ENCODE results near the gene NPB. TPM values are rescaled to one million over a fixed set of nuclear protein-coding genes. Genes with fewer than 3 reads are reported as not detected.

The NPB gene
- polyA plus RNA-seq, 1 donor = 0.39 TPM

DNA sequence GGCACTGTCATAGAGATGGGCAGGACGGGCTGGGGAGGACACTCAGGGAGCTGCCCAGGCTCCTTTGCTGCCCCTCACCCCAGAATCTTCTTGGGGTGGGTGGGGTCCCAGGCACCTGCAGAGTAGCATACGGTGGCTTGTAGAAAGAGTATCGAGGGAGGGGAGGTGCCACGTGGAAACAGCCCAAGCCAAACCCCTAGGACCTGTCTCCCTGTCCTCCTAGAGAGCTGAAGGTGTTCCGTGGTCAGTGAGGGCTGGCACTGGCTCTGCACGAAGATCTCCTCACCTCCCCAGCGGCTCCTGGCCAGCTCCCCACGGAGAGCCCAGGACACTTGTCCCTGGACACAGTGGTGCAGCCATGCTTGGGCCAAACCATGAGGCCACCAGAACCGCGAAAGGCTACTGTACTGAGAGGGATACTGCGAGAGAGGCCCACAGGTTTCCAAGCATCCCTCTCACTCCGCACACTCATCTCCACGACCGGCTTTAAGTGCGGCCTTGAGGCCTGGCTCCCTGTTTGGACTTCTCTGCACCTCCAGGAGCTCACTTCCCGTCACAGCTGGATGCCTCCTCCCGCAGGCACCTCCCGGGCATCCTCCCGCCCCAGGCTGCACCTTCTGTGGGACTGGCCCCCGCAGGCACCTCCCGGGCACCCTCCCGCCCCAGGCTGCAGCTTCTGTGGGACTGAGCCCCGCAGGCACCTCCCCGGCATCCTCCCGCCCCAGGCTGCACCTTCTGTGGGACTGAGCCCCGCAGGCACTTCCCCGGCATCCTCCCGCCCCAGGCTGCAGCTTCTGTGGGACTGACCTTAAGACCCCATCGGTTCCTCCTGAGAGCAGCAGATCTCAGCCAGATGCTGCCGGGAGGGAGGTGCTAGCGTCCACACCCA is 27.5 kb downstream of the NPB start:
- H3K36me3 ChIP-seq (ENCODE audit: control insufficient read depth, insufficient read depth, low read length) = peaks cover 2% of the 10 kb centered on the region
- peaks cover 12% of the 10 kb centered on the region for H3K27me3 ChIP-seq (ENCODE audit: control insufficient read depth, insufficient read depth, low read length)
- H3K4me3 ChIP-seq (ENCODE audit: low read length) = no peak overlapping the region
- H3K4me1 ChIP-seq (ENCODE audit: control insufficient read depth, insufficient read depth, low read length) = peaks cover 27% of the 10 kb centered on the region
- H3K27ac ChIP-seq (ENCODE audit: low read length) = no peak overlapping the region
- no peak for DNase-seq
- H3K9me3 ChIP-seq (ENCODE audit: control insufficient read depth, low read depth, low read length) = no peaks in the 10 kb centered on the region
- no CpG with 5 or more reads among the region's 31 CpGs for WGBS (ENCODE audit: insufficient coverage, low lambda C conversion rate)

DNA sequence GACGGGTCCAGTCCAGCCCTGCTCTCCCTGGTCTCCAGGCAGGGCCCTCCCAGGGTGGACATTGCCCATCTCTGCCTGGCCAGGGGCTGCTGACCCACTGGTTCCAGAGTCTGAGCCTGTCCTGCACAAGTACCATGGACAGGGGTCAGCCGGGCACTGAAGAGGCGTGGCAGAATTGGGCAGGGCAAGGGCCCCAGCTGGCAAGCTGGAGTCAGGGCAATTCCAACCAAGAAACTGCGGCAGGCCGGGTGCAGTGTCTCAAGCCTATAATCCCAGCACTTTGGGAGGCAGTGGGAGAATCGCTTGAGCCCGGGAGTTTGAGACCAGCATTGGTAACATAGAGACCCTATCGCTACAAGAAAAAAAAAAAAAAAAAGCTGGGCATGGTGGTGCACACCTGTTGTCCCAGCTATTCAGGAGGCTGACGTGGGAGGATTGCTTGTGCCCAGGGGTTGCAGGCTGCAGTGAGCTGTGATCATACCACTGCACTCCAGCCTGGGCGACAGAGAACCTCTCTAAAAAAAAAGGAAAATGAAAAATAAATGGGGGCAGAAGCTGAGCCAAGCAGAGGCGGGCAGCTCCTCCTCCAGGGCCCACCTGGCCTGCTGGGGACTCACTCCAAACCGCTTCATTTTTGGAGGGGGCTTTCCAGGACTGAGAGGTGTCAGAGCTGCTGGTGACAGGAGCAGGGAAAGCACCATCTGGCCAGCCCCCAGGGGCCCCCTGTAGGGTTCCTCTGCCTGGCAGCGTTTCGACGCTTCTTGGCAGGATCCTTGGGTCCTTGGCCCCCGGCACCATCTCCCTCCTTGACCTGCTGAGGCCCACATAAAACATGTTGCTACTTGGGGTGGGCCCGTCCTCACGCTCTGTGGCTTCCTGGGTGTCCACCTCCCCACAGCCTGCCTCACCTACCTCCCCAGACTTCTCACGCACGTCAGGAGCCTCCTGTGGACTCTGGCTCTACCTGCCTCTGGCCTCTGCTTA is 28.4 kb downstream of the NPB start:
- H3K9me3 ChIP-seq (ENCODE audit: control insufficient read depth, low read depth, low read length) = no peaks in the 10 kb centered on the region
- WGBS (ENCODE audit: insufficient coverage, low lambda C conversion rate) = 100% methylated on average over 1 of the region's 20 CpGs
- H3K4me3 ChIP-seq (ENCODE audit: low read length) = no peak overlapping the region
- H3K27ac ChIP-seq (ENCODE audit: low read length) = no peak overlapping the region
- no peak for DNase-seq
- peaks cover 20% of the 10 kb centered on the region for H3K4me1 ChIP-seq (ENCODE audit: control insufficient read depth, insufficient read depth, low read length)
- H3K27me3 ChIP-seq (ENCODE audit: control insufficient read depth, insufficient read depth, low read length) = peaks cover 12% of the 10 kb centered on the region
- peaks cover 2% of the 10 kb centered on the region for H3K36me3 ChIP-seq (ENCODE audit: control insufficient read depth, insufficient read depth, low read length)

DNA sequence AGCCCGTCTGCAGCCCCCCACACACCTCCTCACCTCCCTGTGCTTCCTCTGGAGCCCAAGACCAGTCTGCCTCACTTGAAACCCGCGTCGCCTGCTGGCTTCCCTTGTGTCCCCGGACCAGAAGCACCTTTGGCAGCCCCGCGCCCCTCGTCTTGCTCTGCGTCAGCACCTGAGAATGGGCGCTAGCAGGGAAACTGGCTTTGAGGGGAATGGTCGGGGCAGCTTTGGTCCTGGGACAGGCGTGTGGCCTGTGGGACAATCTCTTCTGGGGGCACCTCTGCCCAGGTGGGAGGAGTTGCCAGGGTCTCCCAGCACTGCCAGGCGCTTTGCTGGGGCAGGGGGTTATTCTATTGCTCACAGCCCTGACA is 29.1 kb downstream of the NPB start:
- H3K27me3 ChIP-seq (ENCODE audit: control insufficient read depth, insufficient read depth, low read length) = peaks cover 12% of the 10 kb centered on the region
- H3K36me3 ChIP-seq (ENCODE audit: control insufficient read depth, insufficient read depth, low read length) = peaks cover 2% of the 10 kb centered on the region
- H3K4me3 ChIP-seq (ENCODE audit: low read length) = no peak overlapping the region
- peaks cover 14% of the 10 kb centered on the region for H3K4me1 ChIP-seq (ENCODE audit: control insufficient read depth, insufficient read depth, low read length)
- H3K27ac ChIP-seq (ENCODE audit: low read length) = no peak overlapping the region
- no peak for DNase-seq
- no CpG with 5 or more reads among the region's 13 CpGs for WGBS (ENCODE audit: insufficient coverage, low lambda C conversion rate)
- no peaks in the 10 kb centered on the region for H3K9me3 ChIP-seq (ENCODE audit: control insufficient read depth, low read depth, low read length)

DNA sequence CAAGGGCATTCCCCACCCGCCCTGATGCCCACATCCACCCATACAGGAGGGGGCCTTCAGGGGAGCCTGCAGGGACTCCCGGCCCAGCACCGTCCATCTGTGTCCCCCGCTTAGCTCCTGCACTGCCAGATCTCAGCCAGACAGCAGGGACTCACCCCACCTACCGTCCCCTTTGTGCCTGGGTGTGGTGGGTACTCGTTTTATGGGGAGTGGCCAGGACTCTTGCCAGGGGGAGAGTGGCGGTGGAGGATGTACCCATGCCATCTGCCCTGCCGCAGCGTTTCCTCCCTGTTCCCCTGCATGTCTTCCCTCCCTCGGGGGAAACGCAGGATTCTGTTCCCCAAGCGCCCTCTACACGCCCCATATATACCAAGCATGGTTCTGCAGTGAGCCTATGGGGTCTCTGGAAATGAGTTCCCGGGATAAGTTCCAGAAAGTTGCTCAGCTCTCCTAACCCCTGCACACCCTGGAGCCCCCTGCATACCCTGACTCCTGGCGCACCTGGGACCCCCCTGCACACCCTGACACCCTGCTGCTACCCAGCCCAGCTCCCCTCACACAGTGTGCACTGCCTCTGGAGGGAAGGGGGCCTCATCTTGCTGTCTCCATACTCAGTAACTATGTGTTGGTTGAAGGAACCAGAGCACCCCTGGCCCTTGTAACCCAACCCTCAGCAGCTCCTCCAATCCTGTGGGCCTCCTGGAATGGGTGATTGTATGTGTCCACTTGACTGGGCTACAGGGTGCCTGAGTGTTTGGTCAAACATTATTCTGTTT is 29.7 kb downstream of the NPB start:
- Histone ChIP-seq H3K27ac (ENCODE audit: low read length) (no peak overlapping the region), H3K4me1 (ENCODE audit: control insufficient read depth, insufficient read depth, low read length) (peaks cover 15% of the 10 kb centered on the region), H3K9me3 (ENCODE audit: control insufficient read depth, low read depth, low read length) (no peaks in the 10 kb centered on the region), H3K4me3 (ENCODE audit: low read length) (no peak overlapping the region), H3K36me3 (ENCODE audit: control insufficient read depth, insufficient read depth, low read length) (peaks cover 2% of the 10 kb centered on the region), H3K27me3 (ENCODE audit: control insufficient read depth, insufficient read depth, low read length) (peaks cover 12% of the 10 kb centered on the region)
- DNase-seq = no peak
- no CpG with 5 or more reads among the region's 15 CpGs for WGBS (ENCODE audit: insufficient coverage, low lambda C conversion rate)

DNA sequence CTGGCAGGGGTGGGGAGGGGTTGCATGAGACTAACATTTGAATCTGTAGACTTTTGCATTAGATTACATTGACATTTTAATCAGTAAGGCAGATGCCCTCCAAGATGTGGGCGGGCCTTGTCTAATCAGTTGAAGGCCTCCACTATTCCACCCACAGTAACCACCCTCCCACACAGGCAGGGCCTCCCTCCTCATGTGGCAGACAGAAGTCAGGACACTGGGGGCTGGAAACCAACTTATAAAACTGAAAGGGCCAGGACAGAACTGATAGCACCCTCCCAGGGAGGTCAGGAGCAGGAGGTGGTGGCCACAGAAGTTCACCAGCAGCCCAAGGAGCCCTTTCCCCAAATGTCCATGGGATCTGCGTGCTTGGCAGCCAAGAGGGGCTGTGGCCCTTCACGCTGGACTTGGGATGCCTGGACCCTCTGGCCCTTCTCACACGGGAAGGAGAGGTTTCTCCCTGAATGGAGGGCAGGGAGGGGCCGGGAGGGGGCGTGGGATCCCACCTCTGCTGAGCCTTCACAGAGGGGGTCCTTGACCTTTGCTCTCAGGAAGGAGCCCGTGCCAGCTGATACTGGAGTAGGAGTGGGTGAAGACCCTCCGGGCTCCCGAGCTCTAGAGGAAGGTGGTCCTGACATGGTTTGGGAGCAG is 30.4 kb downstream of the NPB start:
- no peaks in the 10 kb centered on the region for H3K9me3 ChIP-seq (ENCODE audit: control insufficient read depth, low read depth, low read length)
- no CpG with 5 or more reads among the region's 9 CpGs for WGBS (ENCODE audit: insufficient coverage, low lambda C conversion rate)
- no peak overlapping the region for H3K4me3 ChIP-seq (ENCODE audit: low read length)
- peaks cover 17% of the 10 kb centered on the region for H3K4me1 ChIP-seq (ENCODE audit: control insufficient read depth, insufficient read depth, low read length)
- H3K27me3 ChIP-seq (ENCODE audit: control insufficient read depth, insufficient read depth, low read length) = peaks cover 12% of the 10 kb centered on the region
- peaks cover 2% of the 10 kb centered on the region for H3K36me3 ChIP-seq (ENCODE audit: control insufficient read depth, insufficient read depth, low read length)
- DNase-seq = no peak
- H3K27ac ChIP-seq (ENCODE audit: low read length) = no peak overlapping the region

DNA sequence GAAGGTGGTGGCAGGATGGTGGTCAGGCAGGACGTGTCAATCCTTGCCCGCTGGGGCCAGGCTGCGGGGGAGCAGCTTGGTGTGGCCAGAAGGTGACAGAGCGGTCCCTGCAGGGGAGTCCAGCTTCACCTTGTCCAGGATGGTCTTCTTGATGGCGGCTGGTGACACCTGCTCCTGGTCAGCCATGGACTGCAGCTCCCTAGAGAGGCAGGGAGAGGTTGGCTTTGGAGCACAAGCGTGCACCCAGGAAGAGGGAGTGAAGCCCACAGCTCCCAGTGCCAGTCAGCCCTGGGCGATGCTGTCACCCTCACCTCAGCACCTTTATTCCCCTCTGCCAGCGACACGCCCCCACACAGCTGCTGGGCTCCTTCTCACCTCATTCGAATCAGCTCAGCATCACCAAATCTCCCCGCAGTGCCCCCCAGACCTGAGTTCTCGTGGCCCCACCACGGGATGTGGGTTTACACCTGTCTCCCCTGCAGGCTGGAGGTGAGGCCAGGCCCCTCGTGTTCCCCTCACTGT is 31.2 kb downstream of the NPB start:
- Histone ChIP-seq H3K4me1 (ENCODE audit: control insufficient read depth, insufficient read depth, low read length) (peaks cover 17% of the 10 kb centered on the region), H3K9me3 (ENCODE audit: control insufficient read depth, low read depth, low read length) (no peaks in the 10 kb centered on the region), H3K27me3 (ENCODE audit: control insufficient read depth, insufficient read depth, low read length) (peaks cover 10% of the 10 kb centered on the region), H3K27ac (ENCODE audit: low read length) (no peak overlapping the region), H3K4me3 (ENCODE audit: low read length) (no peak overlapping the region), H3K36me3 (ENCODE audit: control insufficient read depth, insufficient read depth, low read length) (peaks cover 2% of the 10 kb centered on the region)
- no CpG with 5 or more reads among the region's 14 CpGs for WGBS (ENCODE audit: insufficient coverage, low lambda C conversion rate)
- no peak for DNase-seq

DNA sequence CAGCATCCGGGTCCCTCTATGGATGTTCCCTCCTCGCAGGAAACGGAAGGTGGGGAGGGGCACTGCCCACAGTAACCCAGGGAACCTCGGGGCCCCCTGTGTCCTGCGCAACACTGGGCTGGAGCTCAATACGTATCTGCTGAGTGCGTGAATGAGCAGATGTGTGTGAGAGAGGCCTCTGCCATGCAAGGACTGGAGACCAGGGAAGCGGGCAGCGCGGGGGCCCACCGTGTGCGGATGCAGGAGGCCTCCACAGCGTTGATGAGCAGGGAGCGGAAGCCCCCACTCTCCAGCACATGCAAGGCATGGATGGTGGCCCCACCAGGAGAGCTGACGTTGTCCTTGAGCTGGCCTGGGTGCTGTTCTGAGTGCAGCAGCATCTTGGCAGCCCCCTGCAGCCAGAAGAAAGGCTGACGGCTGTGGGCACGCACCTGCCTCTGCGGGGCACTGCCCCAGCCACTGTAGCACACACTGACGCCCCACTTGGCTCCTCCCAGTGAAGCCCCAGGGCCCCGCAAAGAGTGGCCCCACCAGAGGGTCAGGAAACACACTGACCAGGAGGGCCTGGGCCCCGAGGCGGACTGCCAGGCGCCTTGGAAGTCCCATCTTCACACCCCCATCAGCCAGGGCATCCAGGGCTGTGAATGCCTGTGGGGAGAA is 32.2 kb downstream of the NPB start:
- no peaks in the 10 kb centered on the region for H3K27me3 ChIP-seq (ENCODE audit: control insufficient read depth, insufficient read depth, low read length)
- H3K4me1 ChIP-seq (ENCODE audit: control insufficient read depth, insufficient read depth, low read length) = peaks cover 8% of the 10 kb centered on the region
- H3K27ac ChIP-seq (ENCODE audit: low read length) = no peak overlapping the region
- peaks cover 2% of the 10 kb centered on the region for H3K36me3 ChIP-seq (ENCODE audit: control insufficient read depth, insufficient read depth, low read length)
- H3K4me3 ChIP-seq (ENCODE audit: low read length) = no peak overlapping the region
- no peaks in the 10 kb centered on the region for H3K9me3 ChIP-seq (ENCODE audit: control insufficient read depth, low read depth, low read length)
- WGBS (ENCODE audit: insufficient coverage, low lambda C conversion rate) = no CpG with 5 or more reads among the region's 23 CpGs
- DNase-seq = no peak

DNA sequence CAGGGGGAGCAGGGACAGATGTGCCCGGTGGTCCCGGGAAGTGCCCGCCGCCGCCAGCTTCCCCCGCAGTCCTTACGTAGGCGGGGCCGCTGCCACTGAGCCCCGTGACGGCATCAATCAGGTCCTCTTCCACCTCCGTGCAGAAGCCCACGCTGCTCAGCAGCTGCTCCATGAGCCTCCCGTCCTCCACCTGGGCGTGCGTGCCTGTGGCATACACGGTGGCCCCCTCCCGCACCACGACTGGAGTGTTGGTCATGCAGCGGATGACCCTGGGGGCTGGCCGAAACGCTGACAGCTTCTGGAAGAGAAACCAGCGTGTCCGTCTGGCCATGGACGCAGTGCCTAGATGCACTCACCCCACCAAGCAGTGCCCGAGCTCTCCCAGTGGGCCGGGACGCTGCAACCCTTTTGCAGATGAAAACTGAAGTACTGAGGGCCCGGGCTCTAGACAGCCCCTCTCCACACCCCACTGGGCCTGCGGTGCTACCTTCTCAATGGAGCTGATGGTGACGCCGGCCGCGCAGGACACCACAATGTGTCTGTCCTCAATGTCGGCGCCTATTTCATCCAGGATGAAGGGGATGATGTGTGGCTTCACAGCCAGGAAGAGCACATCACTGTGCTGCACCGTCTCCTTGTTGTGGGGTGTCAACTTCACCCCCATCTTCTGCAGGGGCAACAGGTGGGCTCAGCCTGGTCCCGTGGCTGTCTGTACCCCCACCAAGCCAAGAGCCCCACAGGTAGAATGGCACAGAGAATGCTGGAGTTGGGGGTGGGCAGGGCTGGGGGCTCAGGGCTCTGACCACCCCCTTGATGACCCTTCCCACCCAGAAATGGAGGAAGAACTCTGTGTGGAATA is 33.0 kb downstream of the NPB start:
- Histone ChIP-seq H3K27ac (ENCODE audit: low read length) (no peak overlapping the region), H3K4me3 (ENCODE audit: low read length) (no peak overlapping the region), H3K4me1 (ENCODE audit: control insufficient read depth, insufficient read depth, low read length) (peaks cover 8% of the 10 kb centered on the region), H3K36me3 (ENCODE audit: control insufficient read depth, insufficient read depth, low read length) (peaks cover 2% of the 10 kb centered on the region), H3K9me3 (ENCODE audit: control insufficient read depth, low read depth, low read length) (no peaks in the 10 kb centered on the region), H3K27me3 (ENCODE audit: control insufficient read depth, insufficient read depth, low read length) (no peaks in the 10 kb centered on the region)
- no peak for DNase-seq
- WGBS (ENCODE audit: insufficient coverage, low lambda C conversion rate) = no CpG with 5 or more reads among the region's 38 CpGs

DNA sequence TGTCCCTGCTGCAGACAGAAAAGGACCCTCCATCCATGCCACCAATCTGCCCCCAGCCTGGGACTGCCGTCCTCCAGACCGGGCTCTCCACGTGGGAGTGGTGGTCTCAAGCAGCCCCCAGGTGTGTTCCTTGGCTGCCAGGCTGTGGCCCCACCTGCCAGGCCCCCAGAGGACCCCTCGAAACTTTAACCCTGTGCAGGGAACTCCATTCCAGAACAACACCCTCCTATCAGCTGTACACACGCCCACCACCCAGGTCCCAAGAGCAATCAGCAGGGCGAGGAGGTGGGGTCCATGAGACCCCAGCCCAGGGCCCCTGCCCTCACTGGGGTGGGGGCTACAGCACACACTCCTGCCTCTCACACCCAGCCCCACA is 33.7 kb downstream of the NPB start:
- no peak overlapping the region for H3K4me3 ChIP-seq (ENCODE audit: low read length)
- no peak overlapping the region for H3K27ac ChIP-seq (ENCODE audit: low read length)
- no peak for DNase-seq
- H3K4me1 ChIP-seq (ENCODE audit: control insufficient read depth, insufficient read depth, low read length) = peaks cover 8% of the 10 kb centered on the region
- H3K36me3 ChIP-seq (ENCODE audit: control insufficient read depth, insufficient read depth, low read length) = peaks cover 2% of the 10 kb centered on the region
- H3K27me3 ChIP-seq (ENCODE audit: control insufficient read depth, insufficient read depth, low read length) = no peaks in the 10 kb centered on the region
- H3K9me3 ChIP-seq (ENCODE audit: control insufficient read depth, low read depth, low read length) = no peaks in the 10 kb centered on the region
- no CpG with 5 or more reads among the region's 6 CpGs for WGBS (ENCODE audit: insufficient coverage, low lambda C conversion rate)
